Prostate gland (tissue), 2 donors: ENCODE measurements around the gene LRFN4. TPM values are rescaled to one million over a fixed set of nuclear protein-coding genes. Genes with fewer than 3 reads are reported as not detected.
"Not testable (repeated sequence)": the region's sequence is repeated elsewhere in the genome, so short reads cannot be mapped to it uniquely, and the experiment has no call there.

ENCODE experiments used
- DNase-seq: peaks from one replicate; pipeline ENCODE4 v3.0.0-alpha.2; 2019; ENCODE audit warnings: low spot score
- H3K27ac ChIP-seq, 2 donors: fragments of 200-600 bp; sonication (generic); 2 replicates each; pipeline ENCODE4 v1.5.1; 2017 to 2019
- H3K27me3 ChIP-seq: fragments of 200-600 bp; sonication (generic); replicated peaks from 2 replicates; pipeline ENCODE4 v1.5.1; 2019; ENCODE audit not compliant: insufficient read depth
- H3K36me3 ChIP-seq, 2 donors: fragments of 200-600 bp; sonication (generic); 1 replicate in 1 of 2; 2 replicates in 1 of 2; pipeline versions ENCODE4 v1.5.1 to v1.8.1; 2017 to 2019
- H3K4me1 ChIP-seq: fragments of 200-600 bp; sonication (generic); replicated peaks from 2 replicates; pipeline ENCODE4 v1.5.1; 2019
- H3K4me3 ChIP-seq, 2 donors: fragments of 200-600 bp; sonication (generic); 2 replicates each; pipeline ENCODE4 v1.5.1; 2017 to 2019
- H3K9me3 ChIP-seq: fragments of 200-600 bp; sonication (generic); 2 replicates; pipeline ENCODE4 v1.5.1; 2017
- POLR2A ChIP-seq: fragments of 450-650 bp; IDR thresholded peaks from one replicate; pipeline ENCODE4 v1.6.1; 2016; ENCODE audit warnings: antibody characterized with exemption, mild to moderate bottlenecking
- POLR2AphosphoS5 ChIP-seq: sonication (generic); formaldehyde crosslinking; IDR thresholded peaks from one replicate; pipeline ENCODE4 v1.6.1; 2017; ENCODE audit warnings: antibody characterized with exemption
- WGBS: methylation state at CpG from one replicate; pipeline ENCODE4 v1.1.5; 2018; 5-methylcytosine and 5-hydroxymethylcytosine counted together
- intact Hi-C: fragments of 100-400 bp; cut with DNase I; formaldehyde crosslinking; loops from one replicate; pipeline ENCODE4 v1.14.2; 2022
- total RNA-seq, 2 donors: library from RNA; depleted of rRNA; stranded (reverse); fragments of >200 nt; gene quantifications; one replicate each; pipeline ENCODE4 v1.1.0, GENCODE V29; 2016
- TF ChIP-seq, protein P1 (sequence below), 4 experiments: fragments of 200-600 bp in 2 of 4; fragments of 450-650 bp in 2 of 4; sonication (generic) in 2 of 4; IDR thresholded peaks; 1 replicate in 3 of 4; 2 replicates in 1 of 4; pipeline ENCODE4 v1.5.1; 2016 to 2019; ENCODE audit warnings: antibody characterized with exemption in 4 of 4, mild to moderate bottlenecking in 2 of 4, moderate library complexity in 2 of 4

Gene LRFN4
- total RNA-seq, 2 donors from 2014 or later: 6.6 to 17.3 TPM

DNA sequence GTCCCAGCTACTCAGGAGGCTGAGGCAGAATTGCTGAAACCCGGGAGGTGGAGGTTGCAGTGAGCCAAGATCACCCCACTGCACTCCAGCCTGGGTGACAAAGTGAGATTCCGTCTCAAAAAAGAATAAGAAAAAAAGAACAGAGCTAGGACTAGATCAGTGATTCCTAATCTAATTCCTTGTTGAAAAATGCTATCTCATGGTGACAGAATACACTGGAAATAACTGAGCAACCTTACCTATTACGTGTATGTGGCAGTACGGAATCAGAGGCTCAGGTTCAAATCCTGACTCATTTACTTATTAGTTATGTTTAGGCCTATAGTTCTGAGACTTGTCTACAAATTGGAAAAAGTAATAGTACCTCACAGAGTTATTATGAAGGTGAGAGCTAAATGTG, 33.2 kb upstream of the LRFN4 start:
- Histone ChIP-seq H3K36me3 (no peaks in the 10 kb centered on the region), H3K9me3 (no peaks in the 10 kb centered on the region), H3K27ac (no peak overlapping the region), H3K4me3 (no peak overlapping the region), H3K4me1 (no peaks in the 10 kb centered on the region), H3K27me3 (no peaks in the 10 kb centered on the region)
- TF ChIP-seq, protein P1, sequence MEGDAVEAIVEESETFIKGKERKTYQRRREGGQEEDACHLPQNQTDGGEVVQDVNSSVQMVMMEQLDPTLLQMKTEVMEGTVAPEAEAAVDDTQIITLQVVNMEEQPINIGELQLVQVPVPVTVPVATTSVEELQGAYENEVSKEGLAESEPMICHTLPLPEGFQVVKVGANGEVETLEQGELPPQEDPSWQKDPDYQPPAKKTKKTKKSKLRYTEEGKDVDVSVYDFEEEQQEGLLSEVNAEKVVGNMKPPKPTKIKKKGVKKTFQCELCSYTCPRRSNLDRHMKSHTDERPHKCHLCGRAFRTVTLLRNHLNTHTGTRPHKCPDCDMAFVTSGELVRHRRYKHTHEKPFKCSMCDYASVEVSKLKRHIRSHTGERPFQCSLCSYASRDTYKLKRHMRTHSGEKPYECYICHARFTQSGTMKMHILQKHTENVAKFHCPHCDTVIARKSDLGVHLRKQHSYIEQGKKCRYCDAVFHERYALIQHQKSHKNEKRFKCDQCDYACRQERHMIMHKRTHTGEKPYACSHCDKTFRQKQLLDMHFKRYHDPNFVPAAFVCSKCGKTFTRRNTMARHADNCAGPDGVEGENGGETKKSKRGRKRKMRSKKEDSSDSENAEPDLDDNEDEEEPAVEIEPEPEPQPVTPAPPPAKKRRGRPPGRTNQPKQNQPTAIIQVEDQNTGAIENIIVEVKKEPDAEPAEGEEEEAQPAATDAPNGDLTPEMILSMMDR (IDR thresholded peaks at IDR 0.05): no peak
- intact Hi-C loops: no loop called here
- DNase-seq: no peak
- 96% methylated on average over 4 of the region's 4 CpGs for WGBS

DNA sequence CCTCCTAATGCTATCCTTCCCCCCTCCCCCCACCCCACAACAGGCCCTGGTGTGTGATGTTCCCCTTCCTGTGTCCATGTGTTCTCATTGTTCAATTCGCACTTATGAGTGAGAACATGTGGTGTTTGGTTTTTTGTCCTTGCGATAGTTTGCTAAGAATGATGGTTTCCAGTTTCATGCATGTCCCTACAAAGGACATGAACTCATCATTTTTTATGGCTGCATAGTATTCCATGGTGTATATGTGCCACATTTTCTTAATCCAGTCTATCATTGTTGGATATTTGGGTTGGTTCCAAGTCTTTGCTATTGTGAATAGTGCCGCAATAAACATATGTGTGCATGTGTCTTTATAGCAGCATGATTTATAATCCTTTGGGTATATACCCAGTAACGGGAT, 32.3 kb upstream of the LRFN4 start:
- intact Hi-C loops, H3K27ac ChIP-seq, H3K9me3 ChIP-seq, H3K4me1 ChIP-seq, H3K4me3 ChIP-seq, H3K27me3 ChIP-seq, H3K36me3 ChIP-seq, DNase-seq: not testable (repeated sequence)
- WGBS: 100% methylated on average over 4 of the region's 4 CpGs

DNA sequence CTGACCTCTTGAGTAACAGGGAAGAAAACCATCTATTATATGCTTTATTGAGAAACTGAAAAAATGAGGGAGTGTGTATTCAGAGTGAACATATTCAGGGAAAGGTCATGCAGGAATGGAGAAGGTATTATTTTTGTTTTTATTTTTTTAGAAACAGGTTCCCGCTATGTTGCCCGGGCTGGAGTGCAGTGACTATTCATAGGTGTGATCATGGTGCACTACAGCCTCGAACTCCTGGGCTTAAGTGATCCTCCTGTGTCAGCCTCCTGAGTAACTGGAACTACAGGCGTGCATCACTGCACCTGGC, 22.4 kb upstream of the LRFN4 start:
- WGBS: 57% methylated on average over 4 of the region's 4 CpGs
- no peak overlapping the region for H3K27ac ChIP-seq
- no peaks in the 10 kb centered on the region for H3K36me3 ChIP-seq
- TF ChIP-seq POLR2A: no peak
- no peaks in the 10 kb centered on the region for H3K9me3 ChIP-seq
- intact Hi-C loops: loop anchor here (1.0 kb wide), 1 partner anchor 140 kb away; no protein-coding TSS in a partner anchor
- H3K4me3 ChIP-seq: no peak overlapping the region
- no peaks in the 10 kb centered on the region for H3K4me1 ChIP-seq
- H3K27me3 ChIP-seq: no peaks in the 10 kb centered on the region
- no peak for DNase-seq

DNA sequence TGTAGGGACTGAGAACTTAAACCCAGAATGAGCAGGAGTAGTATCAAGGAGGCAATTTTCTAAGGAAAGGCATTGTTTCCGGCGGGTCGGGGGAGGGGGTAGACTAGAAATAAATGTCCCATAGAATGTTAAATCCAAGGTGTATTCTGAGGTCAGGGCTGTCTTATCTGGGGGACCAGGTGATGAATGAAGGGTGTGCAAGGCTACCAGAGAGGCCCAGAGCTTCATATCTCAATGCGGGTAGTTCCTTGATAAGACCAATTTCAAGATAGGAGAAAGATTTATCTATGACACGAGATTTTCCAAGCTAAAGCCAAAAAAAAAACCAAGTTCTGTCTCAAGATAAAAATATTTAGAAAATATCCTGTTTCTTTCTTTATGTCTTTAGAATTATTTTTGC, 21.9 kb upstream of the LRFN4 start:
- no peak for TF ChIP-seq POLR2AphosphoS5
- TF ChIP-seq, protein P1 (IDR thresholded peaks at IDR 0.05): no peak
- no peak for TF ChIP-seq POLR2A
- 81% methylated on average over 5 of the region's 5 CpGs for WGBS
- intact Hi-C loops: loop anchor here (1.0 kb wide), 1 partner anchor 141 kb away; no protein-coding TSS in a partner anchor
- Histone ChIP-seq H3K36me3 (no peaks in the 10 kb centered on the region), H3K27ac (no peak overlapping the region), H3K9me3 (no peaks in the 10 kb centered on the region), H3K27me3 (no peaks in the 10 kb centered on the region), H3K4me3 (no peak overlapping the region), H3K4me1 (no peaks in the 10 kb centered on the region)
- no peak for DNase-seq

DNA sequence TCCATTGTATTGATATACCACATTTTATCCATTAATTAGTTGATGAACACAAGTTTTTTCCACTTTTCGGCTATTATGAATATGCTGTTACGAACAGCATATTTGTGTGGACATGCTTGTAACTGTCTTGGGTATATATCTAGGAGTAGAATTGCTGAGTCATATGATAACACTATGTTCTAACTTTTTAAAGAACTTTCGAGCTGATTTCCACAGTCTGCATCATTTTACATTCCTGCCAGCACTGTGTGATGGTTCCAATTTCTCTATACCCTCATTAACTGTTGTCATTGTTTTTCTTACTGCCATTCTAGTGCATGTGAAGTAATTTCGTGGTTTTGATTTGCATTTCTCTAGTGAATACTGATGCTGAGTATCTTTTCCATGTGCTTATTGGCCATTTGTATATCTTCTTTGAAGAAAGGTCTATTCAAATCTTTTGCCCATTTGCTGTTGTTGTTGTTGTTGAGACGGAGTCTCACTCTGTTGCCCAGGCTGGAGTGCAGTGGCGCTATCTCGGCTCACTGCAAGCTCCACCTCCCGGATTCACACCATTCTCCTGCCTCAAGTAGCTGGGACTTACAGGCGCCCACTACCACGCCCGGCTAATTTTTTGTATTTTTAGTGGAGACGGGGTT, 21.0 kb upstream of the LRFN4 start:
- intact Hi-C loops: no loop called here

More for the DNA sequence above, 21.0 kb upstream of the LRFN4 start:
- Histone ChIP-seq H3K36me3 (no peaks in the 10 kb centered on the region), H3K4me1 (no peaks in the 10 kb centered on the region), H3K27me3 (no peaks in the 10 kb centered on the region), H3K27ac (no peak overlapping the region), H3K9me3 (no peaks in the 10 kb centered on the region), H3K4me3 (no peak overlapping the region)
- no peak for DNase-seq
- TF ChIP-seq POLR2AphosphoS5: no peak
- TF ChIP-seq, protein P1 (IDR thresholded peaks at IDR 0.05): no peak
- TF ChIP-seq POLR2A: no peak
- 92% methylated on average over 12 of the region's 12 CpGs for WGBS
